ENCODE measurements around the gene PITPNB. TPM values are rescaled to one million over a fixed set of nuclear protein-coding genes. Genes with fewer than 3 reads are reported as not detected.

The PITPNB gene
- total and polyA plus RNA-seq, 2 of the 13 experiments (the other 11 are each of a cell fraction or from before 2014, with no cell fraction given): 17.0 to 30.1 TPM

GRCh38 chr22:27820896-27821866 lies 97.9 kb downstream of the PITPNB start:
- Histone ChIP-seq H3K36me3 (replicated peaks in 1 of 2; ENCODE audit: control insufficient read depth in 1 of 2, insufficient read depth in 2 of 2, low read length in 2 of 2) (no peaks in the 10 kb centered on the region), H3K4me3 (replicated peaks in 1 of 3; ENCODE audit: insufficient read depth in 1 of 3, low read depth in 2 of 3, low read length in 3 of 3) (peak overlapping the region in 2 of 3 experiments; percentile 14 to 50; a peak in 3 of 6 replicates), H2AFZ (ENCODE audit: low read length) (no peak overlapping the region), H3K9me3 (ENCODE audit: low read length) (no peaks in the 10 kb centered on the region), H3K79me2 (ENCODE audit: insufficient read depth, low read length) (no peaks in the 10 kb centered on the region), H3K4me1 (ENCODE audit: insufficient read depth, low read length) (peaks cover 15% of the 10 kb centered on the region), H3K9ac (ENCODE audit: insufficient read depth, low read depth, low read length) (peak overlapping the region; percentile 16), H3K27ac (ENCODE audit: extremely low read length, insufficient read depth, low read length) (no peak overlapping the region), H4K20me1 (ENCODE audit: insufficient read depth, low read length) (no peaks in the 10 kb centered on the region), H3K4me2 (ENCODE audit: low read depth, low read length) (peak overlapping the region; percentile 63), H3K27me3 (ENCODE audit: control insufficient read depth in 1 of 2, insufficient read depth in 2 of 2, low read length in 2 of 2) (no peaks in the 10 kb centered on the region)
- in situ Hi-C loops (cut with HindIII; ENCODE audit: extremely low pct_ligation_motif_present, low pct_unique_long_range_greater_than_20kb) (loop anchor here (25.0 kb wide), 1 partner anchor 1059 kb away; no protein-coding TSS in a partner anchor), intact Hi-C loops (cut with micrococcal nuclease; ENCODE audit: unreplicated experiment) (no loop called here)
- BruUV-seq (replicated peaks): no TSS peak
- POLR2A ChIA-PET: no interaction called here
- CTCF ChIA-PET (ENCODE audit: low intra/inter-chr PET ratio, low total read pairs): no interaction called here
- peak; percentile 52 for DNase-seq (ENCODE audit: low spot score)
- ATAC-seq: peak; percentile 76
- WGBS (ENCODE audit: low lambda C conversion rate): 13% methylated on average over 19 of the region's 22 CpGs
- FAIRE-seq: no peak
- TF ChIP-seq TBL1XR1 (IDR thresholded peaks at IDR 0.05; ENCODE audit: borderline replicate concordance, low read length, partially characterized antibody) (no peak), UBTF (CRISPR knock-in tag; IDR thresholded peaks at IDR 0.05) (0 out of 2 replicates have a peak, but pooled peaks have one; percentile 18), CTCF (CRISPR knock-in tag; IDR thresholded peaks at IDR 0.05) (peak; percentile 42; the same call in 1 of the 2 replicates), SOX13 (IDR thresholded peaks at IDR 0.05) (no peak), SOX13 (CRISPR knock-in tag; conservative IDR thresholded peaks at IDR 0.05 in 1 of 2, IDR thresholded peaks at IDR 0.05 in 1 of 2) (no peak), NR2F2 (IDR thresholded peaks at IDR 0.05; ENCODE audit: borderline replicate concordance, low read depth) (no peak), ZNF775 (CRISPR knock-in tag; IDR thresholded peaks at IDR 0.05; ENCODE audit: borderline replicate concordance) (no peak), ZNF816 (CRISPR knock-in tag; IDR thresholded peaks at IDR 0.05; ENCODE audit: borderline replicate concordance) (no peak), BHLHE40 (IDR thresholded peaks at IDR 0.05; ENCODE audit: low read length) (no peak), ZBTB33 (CRISPR knock-in tag; IDR thresholded peaks at IDR 0.05) (0 out of 2 replicates have a peak, but pooled peaks have one; percentile 13), ZNF296 (CRISPR knock-in tag; conservative IDR thresholded peaks at IDR 0.05) (no peak), ZNF124 (CRISPR knock-in tag; IDR thresholded peaks at IDR 0.05) (no peak), IKZF4 (CRISPR knock-in tag; IDR thresholded peaks at IDR 0.05; ENCODE audit: borderline replicate concordance, low read depth, not compliant biosample characterization) (no peak), HNRNPK (IDR thresholded peaks at IDR 0.05; ENCODE audit: low read depth, low read length, poor library complexity, severe bottlenecking) (no peak), NR1H2 (CRISPR knock-in tag; IDR thresholded peaks at IDR 0.05; ENCODE audit: borderline replicate concordance, low read depth) (no peak), ZNF3 (CRISPR knock-in tag; IDR thresholded peaks at IDR 0.05) (no peak), RARA (CRISPR knock-in tag; IDR thresholded peaks at IDR 0.05) (no peak)
